Astrocyte of the hippocampus (primary cell): ENCODE results near the gene TSPAN5.
"Not testable (repeated sequence)": the region's sequence is repeated elsewhere in the genome, so short reads cannot be mapped to it uniquely, and the experiment has no call there.

Experiments
- DNase-seq: peaks from one replicate; pipeline ENCODE4 v3.0.0; 2011; ENCODE audit warnings: low read depth, low spot score

TSPAN5 gene

DNA sequence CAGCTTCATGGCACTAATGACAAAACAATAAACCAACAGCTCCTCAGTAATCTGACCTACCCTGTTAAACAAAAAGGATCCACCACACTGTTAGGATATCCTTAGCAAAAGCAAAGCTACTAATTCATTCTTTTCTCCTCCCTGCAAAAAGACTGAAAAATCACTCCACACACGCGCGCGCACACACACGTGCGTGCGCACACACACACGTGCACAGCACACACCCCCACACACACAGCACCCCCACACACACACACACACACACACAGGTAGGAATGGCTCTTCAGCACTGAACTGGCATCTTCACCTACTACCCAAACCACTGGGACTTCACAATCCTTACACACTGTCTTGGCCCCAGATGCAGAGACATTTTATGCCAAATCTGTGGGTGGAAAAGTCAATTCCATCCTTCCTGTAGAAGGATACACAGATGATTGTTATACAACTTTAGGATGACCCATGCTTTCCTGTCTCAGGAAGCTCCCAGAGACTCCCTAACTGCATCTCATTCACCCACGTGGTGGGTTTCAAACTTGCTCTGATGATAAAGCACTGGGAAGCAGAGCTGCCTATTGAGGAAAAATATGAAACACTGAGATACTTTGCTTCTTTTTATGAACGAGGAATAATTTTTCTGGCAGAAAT, 102.5 kb downstream of the TSPAN5 start:
- DNase-seq: no peak

GRCh38 chr4:98546910-98547594, 111.4 kb downstream of the TSPAN5 start:
- peak; percentile 85 for DNase-seq

- DNase-seq: no peak
Measured at GRCh38 chr4:98544818-98545414, 113.5 kb downstream of the TSPAN5 start.

GRCh38 chr4:98544141-98544817, 114.1 kb downstream of the TSPAN5 start:
- no peak for DNase-seq

- DNase-seq: no peak
Measured at GRCh38 chr4:98542011-98542410, 116.4 kb downstream of the TSPAN5 start.

GRCh38 chr4:98540803-98541202, 117.6 kb downstream of the TSPAN5 start:
- DNase-seq: no peak

DNA sequence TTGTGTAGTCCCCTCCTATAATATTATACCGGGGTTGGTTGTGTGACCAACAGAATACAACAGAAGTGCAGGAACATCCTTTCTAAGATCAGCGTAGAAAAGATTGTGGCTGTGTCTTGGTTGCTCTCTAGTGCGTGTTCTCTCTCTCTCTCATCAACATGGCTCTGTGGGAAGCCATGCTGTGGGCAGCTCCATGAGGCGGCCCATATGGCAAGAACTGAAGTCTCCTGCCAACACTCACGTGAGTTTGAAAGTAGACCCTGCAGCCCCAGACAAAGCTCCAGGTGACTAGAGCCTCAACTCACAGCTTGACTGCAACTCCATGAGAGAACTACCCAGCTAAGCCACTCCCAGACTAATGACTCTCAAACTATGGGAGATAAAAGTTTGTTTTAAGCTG, 118.7 kb downstream of the TSPAN5 start:
- DNase-seq: no peak

GRCh38 chr4:98539299-98539698, 119.1 kb downstream of the TSPAN5 start:
- no peak for DNase-seq

DNA sequence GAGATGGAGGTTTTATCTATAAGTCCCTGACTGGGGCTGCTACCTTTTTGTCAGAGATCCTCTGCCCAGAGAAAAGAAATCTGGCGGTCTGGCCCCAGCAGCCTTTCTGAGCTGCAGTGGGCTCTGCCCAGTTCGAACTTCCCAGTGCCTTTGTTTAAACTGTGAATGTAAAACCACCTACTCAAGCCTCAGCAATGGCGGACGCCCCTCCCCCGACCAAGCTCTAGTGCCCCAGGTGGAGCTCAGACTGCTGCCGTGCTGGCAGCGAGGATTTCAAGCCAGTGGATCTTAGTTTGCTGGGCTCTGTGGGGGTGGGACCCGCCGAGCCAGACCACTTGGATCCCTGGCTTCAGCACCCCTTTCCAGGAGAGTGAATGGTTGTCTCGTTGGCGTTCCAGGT, 121.8 kb downstream of the TSPAN5 start:
- no peak for DNase-seq

- not testable (repeated sequence) for DNase-seq
Measured at GRCh38 chr4:98534146-98534545, 124.3 kb downstream of the TSPAN5 start.

DNA sequence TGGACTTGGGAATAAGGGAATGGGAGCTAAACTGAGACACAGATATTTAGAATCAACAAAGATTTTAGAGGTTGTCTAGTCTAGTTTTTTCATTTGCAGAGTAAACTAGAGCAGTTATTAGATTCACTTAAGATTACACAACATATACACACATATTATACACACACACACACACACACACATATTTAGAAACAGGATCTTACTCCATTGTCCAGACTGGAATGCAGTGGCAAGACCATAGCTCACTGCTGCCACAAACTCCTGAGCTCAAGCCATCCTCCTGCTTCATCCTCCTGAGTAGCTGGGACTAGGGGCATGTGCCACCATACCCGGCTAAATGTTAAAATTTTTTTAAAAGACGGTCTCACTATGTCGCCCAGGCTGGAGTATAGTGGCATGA, 127.8 kb downstream of the TSPAN5 start:
- DNase-seq: no peak

GRCh38 chr4:98529970-98530569, 128.3 kb downstream of the TSPAN5 start:
- DNase-seq: no peak

DNA sequence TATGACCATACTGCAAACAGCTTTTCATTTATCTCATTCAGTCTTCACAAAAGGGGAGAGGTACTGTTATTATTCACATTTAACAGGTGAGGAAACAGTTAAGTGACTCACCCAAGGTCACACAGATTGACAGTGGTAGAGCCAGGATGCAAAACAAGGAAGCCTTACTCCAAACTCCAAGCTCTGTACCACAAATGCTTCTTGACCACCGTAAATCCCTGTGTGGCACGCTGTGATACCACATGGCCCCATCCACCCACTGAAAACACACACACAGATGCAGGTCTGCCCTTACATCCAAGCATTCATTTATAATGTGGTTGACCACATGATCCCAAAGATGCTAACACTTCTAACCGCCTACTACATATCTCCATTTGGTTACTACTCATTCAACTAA, 129.5 kb downstream of the TSPAN5 start:
- peak; percentile 35 for DNase-seq

GRCh38 chr4:98527534-98528269, 130.7 kb downstream of the TSPAN5 start:
- no peak for DNase-seq

DNA sequence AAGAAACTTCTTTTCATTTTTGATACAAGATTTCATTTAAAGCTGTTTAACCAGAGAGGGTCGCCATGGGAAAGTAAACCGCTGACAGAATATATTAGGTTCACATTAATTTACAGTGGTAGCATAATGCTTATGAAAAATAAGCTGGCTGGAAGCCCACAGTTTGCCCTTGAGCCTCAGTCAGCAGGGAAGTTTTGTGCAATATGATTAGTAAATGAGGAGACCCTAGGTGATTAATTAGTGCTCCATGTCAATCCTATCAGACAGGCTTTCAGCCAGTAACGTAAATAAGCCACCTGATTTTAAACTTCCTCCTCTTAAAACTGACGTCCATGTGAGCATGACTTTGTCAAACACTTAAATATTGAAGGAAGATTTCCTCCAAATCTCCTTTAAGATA, 134.2 kb downstream of the TSPAN5 start:
- DNase-seq: no peak

GRCh38 chr4:98522636-98523395, 135.6 kb downstream of the TSPAN5 start:
- DNase-seq: peak; percentile 88

- peak; percentile 40 for DNase-seq
Measured at GRCh38 chr4:98522062-98522461, 136.3 kb downstream of the TSPAN5 start.

DNA sequence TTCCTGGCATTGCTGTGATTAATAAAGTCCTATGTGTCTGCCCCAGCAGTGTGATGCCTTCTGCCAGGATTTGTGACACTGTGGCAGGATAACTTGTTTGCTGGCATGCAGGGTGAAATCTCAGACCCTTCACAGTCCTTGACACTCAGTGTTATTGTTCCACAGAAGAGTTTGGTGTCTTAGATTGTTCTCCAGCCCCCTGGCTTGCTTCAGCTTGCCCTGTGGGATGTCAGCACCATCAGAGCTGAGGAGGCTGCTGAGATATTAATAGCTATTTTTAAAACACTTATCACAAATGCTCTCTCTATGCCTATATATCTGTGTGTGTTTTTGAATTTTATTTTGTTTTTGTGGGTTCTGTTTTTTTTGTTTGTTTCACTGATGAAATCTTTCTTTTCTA, 136.9 kb downstream of the TSPAN5 start:
- no peak for DNase-seq

DNA sequence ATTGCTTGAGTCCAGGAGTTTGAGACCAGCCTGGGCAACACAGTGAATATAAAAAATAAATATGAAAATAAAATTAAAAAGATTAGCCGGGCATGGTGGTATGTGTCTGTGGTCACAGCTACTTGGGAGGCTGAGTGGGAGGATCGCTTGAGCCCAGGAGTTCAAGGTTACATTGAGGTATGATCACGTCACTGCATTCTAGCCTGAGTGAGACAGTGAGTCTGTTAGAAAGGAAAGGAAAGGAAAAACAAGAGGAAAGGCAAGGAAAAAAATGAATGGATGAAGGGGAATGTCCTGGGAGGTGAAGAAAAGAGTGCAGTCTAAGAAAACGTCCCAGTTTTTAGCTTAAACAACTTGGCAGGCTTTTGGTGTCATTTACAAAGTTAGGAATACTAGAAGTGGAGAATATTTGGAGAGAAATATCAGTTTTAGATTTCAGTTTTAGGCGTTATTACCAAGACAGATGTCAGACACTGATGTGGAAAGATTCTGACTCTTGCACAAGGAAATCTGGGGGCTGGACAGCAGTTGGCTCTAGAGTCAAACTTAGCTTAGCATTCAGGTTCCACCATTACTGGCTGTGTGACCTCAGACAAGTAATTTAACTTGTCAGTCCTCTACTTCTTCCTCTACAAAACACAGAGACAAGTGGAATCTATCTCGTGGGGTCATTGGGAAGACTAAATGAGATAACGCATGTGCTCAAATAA, 139.0 kb downstream of the TSPAN5 start:
- peak; percentile 61 for DNase-seq
